ENCODE measurements around the gene GSTO2.
"Not testable (repeated sequence)": the region's sequence is repeated elsewhere in the genome, so short reads cannot be mapped to it uniquely, and the experiment has no call there.

GSTO2 gene

GRCh38 chr10:104233817-104234216 is 35.2 kb upstream of the GSTO2 start:
- no peak overlapping the region for H3K4me3 ChIP-seq (ENCODE audit: low read depth, low read length)
- no peak for DNase-seq (ENCODE audit: low read depth)
- in situ Hi-C loops (cut with HindIII; ENCODE audit: low sequenced_read_pairs), result no loop called here
- no peak for TF ChIP-seq CTCF (IDR thresholded peaks at IDR 0.05; ENCODE audit: low read depth, low read length, missing control alignments)

- no peak for DNase-seq (ENCODE audit: low read depth)
- TF ChIP-seq CTCF (IDR thresholded peaks at IDR 0.05; ENCODE audit: low read depth, low read length, missing control alignments), result no peak
- H3K4me3 ChIP-seq (ENCODE audit: low read depth, low read length), result no peak overlapping the region
- in situ Hi-C loops (cut with HindIII; ENCODE audit: low sequenced_read_pairs), result no loop called here
Measured at GRCh38 chr10:104234934-104235333, 34.0 kb upstream of the GSTO2 start.

DNA sequence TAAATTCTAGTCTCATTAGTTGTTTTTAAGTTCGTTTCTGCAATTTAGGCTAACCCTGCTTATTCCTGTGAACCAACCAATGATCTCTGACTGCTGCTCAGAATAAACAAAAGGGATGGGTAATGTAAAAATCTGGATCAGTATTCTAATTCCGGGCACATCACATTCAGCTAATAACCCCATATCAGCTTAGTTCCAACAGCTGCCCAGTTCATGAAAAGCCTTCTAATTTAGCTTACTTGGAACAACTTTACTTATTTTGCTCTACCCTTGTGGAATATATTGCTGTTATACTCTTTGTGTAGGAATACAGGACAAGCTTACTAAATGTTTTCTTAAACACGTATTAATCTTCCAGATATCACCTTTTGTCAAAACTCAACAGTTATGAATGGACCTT is 33.2 kb upstream of the GSTO2 start:
- DNase-seq (ENCODE audit: low read depth), result no peak
- TF ChIP-seq CTCF (IDR thresholded peaks at IDR 0.05; ENCODE audit: low read depth, low read length, missing control alignments), result no peak
- in situ Hi-C loops (cut with HindIII; ENCODE audit: low sequenced_read_pairs), result no loop called here
- H3K4me3 ChIP-seq (ENCODE audit: low read depth, low read length), result no peak overlapping the region

- DNase-seq (ENCODE audit: low read depth), result no peak
- in situ Hi-C loops (cut with HindIII; ENCODE audit: low sequenced_read_pairs), result no loop called here
- no peak for TF ChIP-seq CTCF (IDR thresholded peaks at IDR 0.05; ENCODE audit: low read depth, low read length, missing control alignments)
- H3K4me3 ChIP-seq (ENCODE audit: low read depth, low read length), result no peak overlapping the region
Measured at GRCh38 chr10:104240078-104240477, 28.9 kb upstream of the GSTO2 start.

DNA sequence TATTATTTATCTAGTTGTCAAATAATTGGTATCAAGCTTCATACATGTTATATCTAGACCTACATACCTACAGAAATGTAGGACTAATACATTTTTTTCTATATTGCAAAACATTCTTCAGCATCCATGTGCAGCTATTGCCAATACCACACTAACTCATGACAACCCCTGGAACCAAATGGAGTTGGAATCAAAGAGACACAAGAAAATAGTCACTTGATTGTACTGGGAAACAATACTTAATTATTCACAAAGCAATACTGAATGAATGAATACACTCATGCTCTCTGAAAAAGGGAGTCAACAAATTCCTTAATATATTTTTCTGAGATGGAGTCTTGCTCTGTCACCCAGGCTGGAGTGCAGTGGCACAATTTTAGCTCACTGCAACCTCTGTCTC is 26.4 kb upstream of the GSTO2 start:
- DNase-seq (ENCODE audit: low read depth), result no peak
- no peak for TF ChIP-seq CTCF (IDR thresholded peaks at IDR 0.05; ENCODE audit: low read depth, low read length, missing control alignments)
- no peak overlapping the region for H3K4me3 ChIP-seq (ENCODE audit: low read depth, low read length)
- in situ Hi-C loops (cut with HindIII; ENCODE audit: low sequenced_read_pairs), result no loop called here

DNA sequence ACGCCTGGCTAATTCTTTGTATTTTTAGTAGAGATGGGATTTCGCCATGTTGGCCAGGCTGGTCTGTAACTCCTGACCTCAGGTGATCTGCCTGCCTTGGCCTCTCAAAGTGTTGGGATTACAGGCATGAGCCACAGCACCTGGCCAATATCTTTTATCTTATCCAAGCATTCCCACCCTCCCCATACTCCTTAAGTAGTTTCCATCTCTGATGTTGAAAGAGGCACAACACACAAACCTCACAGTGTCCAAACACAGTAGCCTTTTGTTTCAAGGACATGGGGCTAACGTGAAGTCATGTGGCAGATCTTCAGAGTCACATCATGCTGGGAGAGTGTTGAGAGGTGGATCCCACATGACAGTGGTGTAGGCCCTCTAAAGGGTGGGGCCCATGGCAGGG is 26.0 kb upstream of the GSTO2 start:
- H3K4me3 ChIP-seq (ENCODE audit: low read depth, low read length); DNase-seq (ENCODE audit: low read depth); in situ Hi-C loops (cut with HindIII; ENCODE audit: low sequenced_read_pairs): not testable (repeated sequence)

DNA sequence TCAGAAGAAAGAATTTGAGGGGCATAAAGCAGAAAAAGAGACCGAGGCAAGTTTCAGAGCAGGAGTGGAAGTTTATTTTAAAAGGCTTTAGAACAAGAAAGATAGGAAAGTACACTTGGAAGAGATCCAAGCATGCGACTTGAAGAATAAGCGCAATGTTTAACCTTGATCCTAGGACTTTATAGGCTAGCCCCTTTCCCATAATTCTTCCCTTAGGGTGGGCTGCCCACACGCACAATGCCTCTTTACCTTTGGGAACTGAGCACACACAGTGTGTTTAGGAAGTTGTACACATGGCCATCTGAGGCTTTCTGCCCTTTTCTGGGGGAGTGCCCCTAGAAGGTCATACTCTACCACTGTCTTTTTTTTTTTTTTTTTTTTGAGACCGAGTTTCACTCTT is 25.5 kb upstream of the GSTO2 start:
- no peak for DNase-seq (ENCODE audit: low read depth)
- H3K4me3 ChIP-seq (ENCODE audit: low read depth, low read length), result no peak overlapping the region
- in situ Hi-C loops (cut with HindIII; ENCODE audit: low sequenced_read_pairs), result no loop called here
- no peak for TF ChIP-seq CTCF (IDR thresholded peaks at IDR 0.05; ENCODE audit: low read depth, low read length, missing control alignments)
